SK-N-SH treated with all-trans-retinoic acid at 6 μM for 48 hours (cell line): ENCODE measurements around the gene SPRR4.

Experiments used
- ATAC-seq: fragments of 200-7000 bp; cut with Tn5 transposase; 3 replicates; pipeline ENCODE4 v1.9.1; 2020; ENCODE audit warnings: mild to moderate bottlenecking, moderate library complexity
- ARNTL ChIP-seq: fragments of 450-650 bp; formaldehyde crosslinking; IDR thresholded peaks from 2 replicates; pipeline ENCODE4 v1.5.0; 2020; ENCODE audit warnings: low read depth, mild to moderate bottlenecking, moderate library complexity, borderline replicate concordance
- BACH2 ChIP-seq: fragments of 250-450 bp; sonication (Bioruptor Pico); IDR thresholded peaks from 2 replicates; pipeline ENCODE4 v1.9.0; 2021; ENCODE audit warnings: mild to moderate bottlenecking, borderline replicate concordance
- CREB5 ChIP-seq: fragments of 250-450 bp; sonication (Bioruptor Pico); IDR thresholded peaks from 2 replicates; pipeline ENCODE4 v1.5.1; 2020; ENCODE audit warnings: low read depth, mild to moderate bottlenecking, moderate library complexity
- CSRNP3 ChIP-seq: fragments of 250-450 bp; sonication (Bioruptor Pico); IDR thresholded peaks from 2 replicates; pipeline ENCODE4 v1.5.1; 2021; ENCODE audit warnings: mild to moderate bottlenecking, moderate library complexity
- ESRRG ChIP-seq: fragments of 250-450 bp; sonication (Bioruptor Pico); IDR thresholded peaks from 2 replicates; pipeline ENCODE4 v1.6.1; 2021; ENCODE audit warnings: mild to moderate bottlenecking
- GLIS3 ChIP-seq: fragments of 250-450 bp; sonication (Bioruptor Pico); IDR thresholded peaks from 2 replicates; pipeline ENCODE4 v1.5.0; 2020; ENCODE audit warnings: mild to moderate bottlenecking, moderate library complexity
- ISL1 ChIP-seq: fragments of 250-450 bp; sonication (Bioruptor Pico); IDR thresholded peaks from 2 replicates; pipeline ENCODE4 v2.1.2; 2022; ENCODE audit warnings: mild to moderate bottlenecking, moderate library complexity
- OSR1 ChIP-seq: fragments of 250-450 bp; sonication (Bioruptor Pico); IDR thresholded peaks from 2 replicates; pipeline ENCODE4 v1.8.0; 2022; ENCODE audit warnings: moderate library complexity, mild to moderate bottlenecking, inconsistent platforms
- PATZ1 ChIP-seq: fragments of 250-450 bp; sonication (Bioruptor Pico); IDR thresholded peaks from 2 replicates; pipeline ENCODE4 v1.8.0; 2020; ENCODE audit warnings: mild to moderate bottlenecking, moderate library complexity, borderline replicate concordance
- POU6F1 ChIP-seq: fragments of 250-450 bp; sonication (Bioruptor Pico); IDR thresholded peaks from 2 replicates; pipeline ENCODE4 v1.8.0; 2021; ENCODE audit warnings: low read depth, mild to moderate bottlenecking, moderate library complexity, borderline replicate concordance
- PPARA ChIP-seq: fragments of 250-450 bp; sonication (Bioruptor Pico); IDR thresholded peaks from 2 replicates; pipeline ENCODE4 v1.5.0; 2020; ENCODE audit warnings: mild to moderate bottlenecking, borderline replicate concordance
- RARB ChIP-seq: fragments of 250-450 bp; sonication (Bioruptor Pico); IDR thresholded peaks from 2 replicates; pipeline ENCODE4 v1.8.0; 2021; ENCODE audit warnings: mild to moderate bottlenecking, moderate library complexity
- SNAI2 ChIP-seq: fragments of 250-450 bp; sonication (Bioruptor Pico); IDR thresholded peaks from 2 replicates; pipeline ENCODE4 v1.5.0; 2020; ENCODE audit warnings: mild to moderate bottlenecking, moderate library complexity
- TOX ChIP-seq: fragments of 250-450 bp; sonication (Bioruptor Pico); IDR thresholded peaks from 2 replicates; pipeline ENCODE4 v1.8.0; 2021; ENCODE audit warnings: mild to moderate bottlenecking, moderate library complexity, borderline replicate concordance
- TSHZ2 ChIP-seq: fragments of 250-450 bp; sonication (Bioruptor Pico); IDR thresholded peaks from 2 replicates; pipeline ENCODE4 v1.5.0; 2020; ENCODE audit warnings: mild to moderate bottlenecking, moderate library complexity
- ZC3H10 ChIP-seq: fragments of 250-450 bp; sonication (Bioruptor Pico); IDR thresholded peaks from 2 replicates; pipeline ENCODE4 v1.5.1; 2021; ENCODE audit warnings: mild to moderate bottlenecking, moderate library complexity
- ZFP3 ChIP-seq: fragments of 250-450 bp; sonication (Bioruptor Pico); IDR thresholded peaks from 2 replicates; pipeline ENCODE4 v1.5.0; 2020; ENCODE audit warnings: mild to moderate bottlenecking, moderate library complexity
- ZFP30 ChIP-seq: fragments of 450-650 bp; formaldehyde crosslinking; IDR thresholded peaks from 2 replicates; pipeline ENCODE4 v1.5.0; 2022; ENCODE audit warnings: mild to moderate bottlenecking, moderate library complexity
- ZNF565 ChIP-seq: fragments of 450-650 bp; formaldehyde crosslinking; conservative IDR thresholded peaks from 2 replicates; pipeline ENCODE4 v1.5.0; 2020; ENCODE audit warnings: low read depth, mild to moderate bottlenecking, moderate library complexity
- ZNF70 ChIP-seq: fragments of 450-650 bp; formaldehyde crosslinking; IDR thresholded peaks from 2 replicates; pipeline ENCODE4 v1.5.0; 2020; ENCODE audit warnings: mild to moderate bottlenecking, moderate library complexity
- ZNF8 ChIP-seq: fragments of 450-650 bp; formaldehyde crosslinking; IDR thresholded peaks from 2 replicates; pipeline ENCODE4 v1.5.0; 2020; ENCODE audit warnings: mild to moderate bottlenecking, moderate library complexity

Gene SPRR4

GRCh38 chr1:152957561-152957960, 12.9 kb upstream of the SPRR4 start:
- TF ChIP-seq ARNTL (no peak), ISL1 (no peak), ZNF565 (CRISPR knock-in tag) (no peak), CREB5 (no peak), ZFP3 (CRISPR knock-in tag) (no peak), BACH2 (CRISPR knock-in tag) (no peak), PPARA (CRISPR knock-in tag) (no peak), CSRNP3 (no peak), PATZ1 (CRISPR knock-in tag) (no peak), GLIS3 (no peak), ZNF8 (no peak)

GRCh38 chr1:152959273-152959672, 11.2 kb upstream of the SPRR4 start:
- no peak for ATAC-seq
- no peak for TF ChIP-seq ZNF8
- TF ChIP-seq ZC3H10 (CRISPR knock-in tag): no peak

More at GRCh38 chr1:152957561-152957960, 12.9 kb upstream of the SPRR4 start:
- no peak for ATAC-seq

GRCh38 chr1:152959801-152960451, 10.5 kb upstream of the SPRR4 start:
- ATAC-seq: no peak
- TF ChIP-seq PPARA (CRISPR knock-in tag) (no peak), OSR1 (CRISPR knock-in tag) (no peak), POU6F1 (CRISPR knock-in tag) (no peak), ZFP3 (CRISPR knock-in tag) (no peak), RARB (CRISPR knock-in tag) (no peak), SNAI2 (no peak), ZNF565 (CRISPR knock-in tag) (no peak), ZNF70 (CRISPR knock-in tag) (no peak), TSHZ2 (CRISPR knock-in tag) (no peak), CREB5 (no peak), TOX (no peak), CSRNP3 (no peak), PATZ1 (CRISPR knock-in tag) (no peak), GLIS3 (no peak), ZFP30 (CRISPR knock-in tag) (no peak), ZC3H10 (CRISPR knock-in tag) (no peak), ISL1 (no peak), ESRRG (CRISPR knock-in tag) (no peak)
